GM18520 (cell line): ENCODE data around the gene NCAPH2.
A peak's percentile ranks its signal among the peaks of the same experiment; 100 is the strongest.

Experiments used
- ATAC-seq: cut with Tn5 transposase; IDR thresholded peaks from one replicate; pipeline ENCODE4 v1.9.1; 2021; ENCODE audit not compliant: unreplicated experiment

Gene NCAPH2

DNA sequence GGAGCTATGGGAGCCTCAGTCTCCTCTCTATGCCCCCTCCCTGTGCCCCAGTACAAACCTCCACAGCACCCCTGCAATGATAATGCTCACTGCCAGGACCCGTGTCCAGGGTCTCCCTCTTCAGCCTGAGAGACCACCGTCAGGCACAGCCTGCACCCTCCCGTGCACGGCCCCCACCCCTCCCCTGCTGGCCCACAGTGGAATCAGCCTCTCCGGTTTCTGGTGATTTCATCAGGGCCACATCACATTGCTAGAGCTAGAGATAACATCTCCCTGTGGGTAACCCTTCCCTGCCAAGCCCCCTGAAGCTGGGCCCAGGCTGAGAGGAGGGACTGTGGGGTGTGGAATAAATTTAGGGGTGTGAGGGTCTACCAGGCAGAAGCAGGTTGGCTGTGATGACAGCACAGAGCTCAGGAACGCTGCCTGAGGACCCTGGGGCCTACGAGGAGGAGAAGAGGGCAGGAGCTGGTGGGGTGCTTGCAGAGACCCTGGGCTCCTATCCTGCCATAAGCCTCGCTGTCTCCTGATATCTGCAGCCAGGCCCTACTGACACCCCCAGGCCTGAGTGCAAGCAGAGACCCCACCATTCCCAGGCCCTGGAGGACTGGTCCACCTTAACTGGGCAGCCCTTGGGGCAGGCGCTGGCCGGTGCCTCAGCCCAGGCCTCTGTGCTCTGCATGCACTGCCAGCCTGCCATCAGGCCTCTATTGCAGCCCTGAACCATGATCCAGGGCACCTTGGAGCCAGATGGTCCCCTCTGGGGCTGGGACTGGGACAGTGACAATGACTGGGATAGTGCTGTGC, 37.7 kb downstream of the NCAPH2 start, which contains the start of gene KLHDC7B:
KLHDC7B (plus strand) TSS at position 378 of the 804 bp plus-strand sequence; CDS start at position 723, 345 bp downstream.
- no peak for ATAC-seq

DNA sequence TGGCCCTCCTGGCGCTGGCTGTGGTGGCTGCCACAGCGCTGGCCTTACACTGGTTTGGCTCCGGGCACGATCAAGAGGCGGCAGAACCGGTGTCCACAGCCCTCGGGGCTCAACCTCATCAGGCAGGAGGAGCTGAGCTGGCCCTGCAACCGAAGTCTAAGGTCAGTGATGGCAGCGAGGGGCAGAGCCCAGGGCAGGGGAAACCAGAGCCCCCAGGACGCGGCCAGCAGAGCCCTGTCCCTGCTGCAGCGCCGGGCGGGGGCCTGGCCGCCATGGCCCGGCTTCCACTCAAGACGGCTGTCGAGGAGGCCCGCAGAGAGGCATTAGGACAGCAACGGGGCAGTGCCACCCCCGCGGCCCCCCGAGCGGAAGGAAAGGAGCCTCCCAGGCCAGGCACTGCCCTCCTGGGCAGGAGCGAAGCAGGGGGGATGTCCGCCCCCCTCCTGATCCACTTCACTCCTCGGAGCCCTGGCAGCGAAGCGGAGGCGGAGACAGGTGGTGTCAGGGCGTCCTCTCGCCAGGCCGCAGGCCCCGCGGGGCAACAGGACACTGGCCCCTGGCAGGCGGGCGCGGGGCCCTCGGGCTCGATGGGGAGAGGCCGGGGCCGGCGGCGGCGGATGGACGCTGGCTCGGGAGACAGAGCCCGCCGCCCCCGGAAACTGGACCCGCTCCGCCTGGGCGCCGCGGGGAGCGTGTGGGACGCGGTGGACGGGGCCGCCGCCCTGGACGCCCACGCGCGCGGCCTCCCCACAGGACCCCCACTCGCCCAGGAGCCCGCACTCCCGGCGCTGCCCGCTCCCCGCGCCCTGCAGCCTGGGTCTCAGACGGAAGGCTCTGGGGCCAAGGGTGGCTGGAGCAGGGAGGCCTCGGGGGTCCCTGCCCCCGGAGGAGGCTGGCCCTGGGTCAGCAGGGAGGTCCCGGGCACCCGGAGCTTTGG, 38.6 kb downstream of the NCAPH2 start:
- no peak for ATAC-seq

DNA sequence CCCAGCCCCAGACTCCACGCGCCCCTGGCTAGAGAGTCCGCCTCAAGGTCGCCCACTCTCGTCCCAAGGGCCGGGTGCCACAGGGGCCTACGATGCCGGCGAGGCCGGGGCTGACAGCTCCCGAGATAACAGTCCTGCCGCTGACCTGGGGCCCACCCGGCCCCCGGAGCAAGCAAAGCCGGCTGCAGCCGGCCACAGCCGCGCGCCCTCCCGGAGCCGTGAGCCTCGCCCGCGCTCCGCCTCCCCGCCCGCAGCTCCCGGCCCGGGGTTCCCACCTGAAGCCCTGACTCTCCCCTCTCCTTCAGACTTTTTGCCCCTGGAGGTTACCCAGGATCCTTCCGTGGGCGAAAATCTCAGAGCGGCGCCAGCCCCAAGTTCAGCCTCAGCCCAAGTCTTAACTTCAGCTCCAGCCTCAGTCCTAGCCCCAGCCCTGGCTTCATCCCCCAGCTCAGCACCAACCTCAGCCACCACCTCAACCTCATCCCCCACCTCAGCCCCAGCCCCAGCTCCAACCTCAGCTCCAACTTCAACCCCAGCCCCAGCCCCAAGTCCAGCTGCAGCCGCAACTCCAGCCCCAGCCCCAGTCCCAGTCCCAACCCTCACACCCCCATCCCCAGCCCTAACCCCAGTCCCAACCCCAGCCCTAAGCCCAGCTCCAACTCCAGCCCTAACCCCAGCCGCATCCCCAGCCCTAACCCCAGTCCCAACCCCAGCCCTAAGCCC, 39.4 kb downstream of the NCAPH2 start:
- ATAC-seq: no peak

DNA sequence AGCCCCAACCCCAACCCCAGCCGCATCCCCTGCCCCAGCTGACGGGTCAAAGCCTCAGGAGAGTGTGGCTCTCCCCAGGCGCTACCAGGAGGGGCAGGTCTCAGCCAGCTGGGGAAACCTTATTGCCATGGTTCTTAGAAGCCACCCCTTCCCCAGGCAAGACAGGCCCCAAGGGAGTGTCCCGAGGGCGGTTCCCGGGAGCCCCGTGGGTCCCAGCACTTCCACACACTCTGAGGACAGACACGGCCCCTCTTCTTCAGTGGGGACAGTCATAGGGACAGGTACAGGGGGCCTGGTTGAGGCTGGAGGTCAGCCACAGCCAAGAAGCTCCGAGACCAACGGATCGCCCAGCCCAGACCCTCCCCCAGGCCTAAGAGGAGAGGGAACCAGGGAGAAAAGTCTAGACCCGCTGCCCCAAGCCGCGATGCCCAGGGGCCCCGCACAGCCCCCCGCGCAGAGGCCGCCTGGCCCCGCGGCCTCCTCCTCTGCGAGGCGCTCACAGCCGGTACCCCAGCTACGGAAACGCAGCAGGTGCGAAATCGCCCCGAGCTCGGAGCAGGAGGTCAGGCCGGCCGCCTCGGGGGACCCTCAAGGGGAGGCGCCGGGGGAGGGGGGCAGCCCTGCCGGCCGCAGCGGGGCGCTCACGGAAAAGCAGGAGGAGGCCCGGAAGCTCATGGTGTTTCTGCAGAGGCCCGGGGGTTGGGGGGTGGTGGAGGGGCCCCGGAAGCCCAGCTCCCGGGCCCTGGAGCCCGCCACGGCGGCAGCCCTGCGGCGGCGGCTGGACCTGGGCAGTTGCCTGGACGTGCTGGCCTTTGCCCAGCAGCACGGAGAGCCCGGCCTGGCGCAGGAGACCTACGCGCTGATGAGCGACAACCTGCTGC, 40.3 kb downstream of the NCAPH2 start:
- no peak for ATAC-seq

DNA sequence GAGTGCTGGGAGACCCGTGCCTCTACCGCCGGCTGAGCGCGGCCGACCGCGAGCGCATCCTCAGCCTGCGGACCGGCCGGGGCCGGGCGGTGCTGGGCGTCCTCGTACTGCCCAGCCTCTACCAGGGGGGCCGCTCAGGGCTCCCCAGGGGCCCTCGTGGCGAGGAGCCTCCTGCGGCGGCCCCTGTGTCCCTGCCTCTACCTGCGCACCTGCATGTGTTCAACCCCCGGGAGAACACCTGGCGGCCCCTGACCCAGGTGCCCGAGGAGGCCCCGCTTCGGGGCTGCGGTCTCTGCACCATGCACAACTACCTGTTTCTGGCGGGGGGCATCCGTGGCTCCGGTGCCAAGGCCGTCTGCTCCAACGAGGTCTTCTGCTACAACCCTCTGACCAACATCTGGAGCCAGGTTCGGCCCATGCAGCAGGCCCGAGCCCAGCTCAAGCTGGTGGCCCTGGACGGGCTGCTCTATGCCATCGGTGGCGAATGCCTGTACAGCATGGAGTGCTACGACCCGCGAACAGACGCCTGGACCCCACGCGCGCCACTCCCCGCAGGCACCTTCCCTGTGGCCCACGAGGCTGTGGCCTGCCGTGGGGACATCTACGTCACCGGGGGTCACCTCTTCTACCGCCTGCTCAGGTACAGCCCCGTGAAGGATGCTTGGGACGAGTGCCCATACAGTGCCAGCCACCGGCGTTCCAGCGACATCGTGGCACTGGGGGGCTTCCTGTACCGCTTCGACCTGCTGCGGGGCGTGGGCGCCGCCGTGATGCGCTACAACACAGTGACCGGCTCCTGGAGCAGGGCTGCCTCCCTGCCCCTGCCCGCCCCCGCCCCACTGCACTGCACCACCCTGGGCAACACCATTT, 41.1 kb downstream of the NCAPH2 start:
- no peak for ATAC-seq

DNA sequence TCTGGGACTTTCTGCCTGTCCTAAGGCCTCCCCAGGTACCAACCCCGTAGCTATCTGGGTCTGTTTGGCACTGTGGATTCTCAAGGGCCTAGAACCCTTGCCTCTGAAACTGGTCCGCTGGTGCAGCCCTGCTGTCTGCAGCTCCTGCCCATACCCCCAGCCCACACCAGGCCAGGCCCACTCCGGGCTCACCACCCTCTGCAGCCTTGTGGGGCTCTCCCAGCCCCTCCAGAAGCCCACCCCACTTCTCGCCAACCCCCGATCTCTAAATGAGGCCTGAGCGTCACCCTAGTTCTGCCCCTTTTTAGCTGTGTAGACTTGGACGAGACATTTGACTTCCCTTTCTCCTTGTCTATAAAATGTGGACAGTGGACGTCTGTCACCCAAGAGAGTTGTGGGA, 42.4 kb downstream of the NCAPH2 start:
- no peak for ATAC-seq

DNA sequence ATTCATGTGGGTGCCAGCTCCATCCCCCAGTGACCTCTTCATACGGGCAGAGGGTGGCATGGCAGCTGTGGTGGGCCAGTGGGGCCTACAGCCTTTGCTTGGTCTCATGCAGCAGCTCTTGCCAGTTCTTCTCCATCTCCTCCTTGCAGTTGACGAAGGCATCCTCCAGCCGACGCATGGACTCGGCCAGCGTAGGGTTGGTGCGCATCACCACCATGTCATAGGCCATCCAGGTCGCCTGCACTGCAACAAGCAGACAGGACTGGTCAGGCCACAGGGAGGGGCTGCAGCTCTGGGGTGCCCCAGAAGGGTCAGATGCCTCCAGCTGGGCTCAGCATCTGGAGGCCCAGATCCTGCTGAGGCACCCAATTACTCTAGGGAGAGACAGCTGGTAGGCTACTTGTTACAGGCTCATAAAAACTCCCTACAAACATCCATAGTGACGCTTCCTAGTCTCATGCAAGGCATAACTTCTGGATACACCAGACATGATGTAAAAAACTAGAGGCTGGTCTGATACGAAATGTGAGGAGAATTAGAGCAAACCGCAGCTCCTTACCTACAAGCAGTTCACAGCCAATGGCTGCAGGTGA, 43.2 kb downstream of the NCAPH2 start:
- ATAC-seq: no peak

DNA sequence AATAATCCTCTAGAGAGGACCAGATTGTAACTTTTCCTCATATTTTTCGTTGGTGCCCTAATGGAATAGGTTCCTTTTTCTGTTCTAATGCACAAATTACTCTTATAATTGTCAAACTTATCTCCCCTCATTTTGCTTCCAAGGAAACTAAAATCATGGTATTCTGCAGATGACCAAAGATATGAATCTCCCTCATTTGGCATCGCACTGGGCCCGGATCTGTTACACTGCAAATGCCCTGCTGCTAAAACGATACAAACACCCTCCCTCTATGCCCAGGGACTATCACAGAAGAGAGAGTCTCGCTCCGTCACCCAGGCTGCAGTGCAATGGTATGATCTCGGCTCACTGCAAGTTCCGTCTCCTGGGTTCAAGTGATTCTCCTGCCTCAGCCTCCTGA, 45.3 kb downstream of the NCAPH2 start:
- ATAC-seq: no peak

DNA sequence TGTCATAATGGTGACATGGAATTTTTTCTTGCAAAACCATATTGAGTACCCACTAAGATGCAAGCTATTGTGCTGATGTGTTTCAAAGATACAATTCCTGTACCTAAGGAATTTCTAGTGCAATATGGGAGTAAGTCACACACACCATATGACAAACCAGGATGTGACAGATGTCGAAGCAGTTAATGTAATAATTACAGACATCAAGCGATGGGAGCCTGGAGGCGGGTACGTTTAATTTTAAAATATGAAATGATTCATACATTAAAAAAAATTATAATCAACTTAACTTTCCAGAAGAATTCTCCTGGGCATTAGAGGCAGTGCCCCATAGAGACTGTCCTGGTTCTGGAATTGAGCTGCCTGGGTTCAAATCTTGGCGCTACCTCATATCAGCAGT, 48.7 kb downstream of the NCAPH2 start:
- ATAC-seq: no peak

DNA sequence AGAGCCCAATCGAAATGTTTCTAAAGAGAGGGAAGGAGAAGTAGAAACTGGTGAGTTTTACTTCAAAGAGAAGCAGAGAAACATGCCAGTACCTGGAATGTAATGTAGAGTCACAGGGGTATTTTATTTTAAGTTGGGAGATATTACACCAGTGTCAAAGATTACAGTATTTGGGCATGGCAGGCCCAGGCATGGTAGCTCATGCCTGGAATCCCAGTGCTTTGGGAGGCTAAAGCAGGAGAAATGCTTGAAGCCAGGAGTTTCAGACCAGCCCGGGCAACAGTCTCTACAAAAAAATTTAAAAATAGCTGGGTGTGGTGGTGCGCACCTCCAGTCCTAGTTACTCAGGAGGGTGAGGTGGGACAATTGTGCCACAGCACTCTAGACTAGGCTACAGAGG, 52.0 kb downstream of the NCAPH2 start:
- ATAC-seq: no peak

DNA sequence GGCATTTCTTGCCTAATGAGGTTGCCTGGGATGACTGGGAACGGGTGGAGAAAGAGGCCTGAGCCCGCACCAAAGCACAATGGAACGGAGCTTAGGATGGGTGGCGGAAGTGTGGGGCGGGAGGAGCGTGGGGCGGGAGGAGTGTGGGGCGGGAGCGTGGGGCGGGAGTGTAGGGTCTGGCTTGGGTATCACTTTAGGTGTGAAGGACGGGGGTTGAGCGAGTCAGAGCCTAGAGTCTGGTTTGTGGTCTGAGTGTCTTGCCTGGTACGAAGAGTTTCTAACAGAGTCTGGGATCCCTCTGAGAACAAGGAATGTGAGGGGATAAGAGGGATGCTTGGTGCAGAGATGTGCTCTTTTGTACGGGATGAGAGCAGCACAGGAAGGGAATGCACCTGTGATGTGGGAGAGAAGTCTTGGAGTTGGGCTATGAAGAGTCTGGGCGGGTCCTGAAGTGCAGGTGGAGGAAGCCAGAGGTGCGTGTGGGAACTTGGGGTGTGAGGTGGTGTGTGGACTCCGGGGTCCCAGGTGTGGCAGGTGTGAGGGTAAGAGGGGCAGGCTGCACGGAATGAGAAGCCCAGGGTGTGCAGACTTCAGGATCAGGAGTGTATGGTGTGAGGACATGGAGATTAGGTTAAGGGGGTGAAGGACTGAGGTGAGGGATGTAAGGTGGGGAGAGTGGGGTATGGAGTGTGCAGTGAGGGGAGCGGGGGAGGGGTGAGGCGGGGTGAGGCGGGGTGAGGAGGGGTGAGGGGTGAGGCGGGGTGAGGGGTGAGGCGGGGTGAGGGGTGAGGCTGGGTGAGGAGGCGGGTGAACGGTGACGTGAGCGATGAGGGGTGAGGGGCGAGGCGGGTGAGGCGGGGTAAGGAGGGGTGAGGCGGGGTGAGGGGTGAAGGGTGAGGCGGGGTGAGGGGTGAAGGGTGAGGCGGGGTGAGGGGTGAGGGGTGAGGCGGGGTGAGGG, 53.7 kb downstream of the NCAPH2 start:
- no peak for ATAC-seq

DNA sequence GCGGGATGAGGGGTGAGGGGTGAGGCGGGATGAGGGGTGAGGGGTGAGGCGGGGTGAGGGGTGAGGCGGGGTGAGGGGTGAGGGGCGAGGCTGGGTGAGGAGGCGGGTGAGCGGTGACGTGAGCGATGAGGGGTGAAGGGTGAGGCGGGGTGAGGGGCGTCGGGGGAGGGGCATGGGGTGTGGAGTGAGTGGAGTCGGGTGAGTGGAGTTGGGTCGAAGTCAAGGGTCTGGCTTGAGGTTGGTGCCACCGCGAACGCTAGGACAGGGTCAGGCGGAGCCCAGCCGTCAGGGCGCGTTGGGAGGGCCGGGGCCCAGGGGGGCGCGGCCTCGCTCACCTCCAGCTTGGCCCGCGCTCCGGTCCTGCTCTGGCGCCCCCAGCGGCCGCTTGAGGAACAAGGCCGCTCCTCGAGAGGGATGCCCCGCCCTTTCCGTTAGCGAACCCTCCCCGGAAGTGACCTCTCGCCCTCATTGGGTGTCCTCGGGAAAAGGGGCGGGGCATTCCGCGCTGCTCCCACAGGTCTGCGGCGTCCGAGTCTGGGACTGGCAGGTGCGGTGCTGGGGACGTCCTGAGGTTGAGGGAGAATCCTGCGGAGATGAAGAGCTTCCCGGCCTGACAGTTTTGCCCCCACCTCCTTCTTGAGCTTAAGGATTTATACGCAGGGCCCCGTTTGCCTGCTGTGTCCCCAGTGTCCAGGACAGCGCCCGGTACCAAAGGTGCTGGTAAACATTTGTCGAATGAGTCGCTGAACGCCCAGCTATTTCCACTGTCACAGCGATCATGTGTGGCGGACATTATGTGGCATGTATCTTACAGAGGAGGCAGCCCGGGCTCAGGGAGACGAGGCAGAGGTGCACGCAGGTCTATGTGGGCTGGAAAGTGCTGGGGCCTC, 54.7 kb downstream of the NCAPH2 start, which contains the start of gene SYCE3:
SYCE3 (minus strand) TSS at position 397 of the 890 bp plus-strand sequence. CDS start 6,514 bp downstream, outside the sequence.
- ATAC-seq: peak; percentile 72

DNA sequence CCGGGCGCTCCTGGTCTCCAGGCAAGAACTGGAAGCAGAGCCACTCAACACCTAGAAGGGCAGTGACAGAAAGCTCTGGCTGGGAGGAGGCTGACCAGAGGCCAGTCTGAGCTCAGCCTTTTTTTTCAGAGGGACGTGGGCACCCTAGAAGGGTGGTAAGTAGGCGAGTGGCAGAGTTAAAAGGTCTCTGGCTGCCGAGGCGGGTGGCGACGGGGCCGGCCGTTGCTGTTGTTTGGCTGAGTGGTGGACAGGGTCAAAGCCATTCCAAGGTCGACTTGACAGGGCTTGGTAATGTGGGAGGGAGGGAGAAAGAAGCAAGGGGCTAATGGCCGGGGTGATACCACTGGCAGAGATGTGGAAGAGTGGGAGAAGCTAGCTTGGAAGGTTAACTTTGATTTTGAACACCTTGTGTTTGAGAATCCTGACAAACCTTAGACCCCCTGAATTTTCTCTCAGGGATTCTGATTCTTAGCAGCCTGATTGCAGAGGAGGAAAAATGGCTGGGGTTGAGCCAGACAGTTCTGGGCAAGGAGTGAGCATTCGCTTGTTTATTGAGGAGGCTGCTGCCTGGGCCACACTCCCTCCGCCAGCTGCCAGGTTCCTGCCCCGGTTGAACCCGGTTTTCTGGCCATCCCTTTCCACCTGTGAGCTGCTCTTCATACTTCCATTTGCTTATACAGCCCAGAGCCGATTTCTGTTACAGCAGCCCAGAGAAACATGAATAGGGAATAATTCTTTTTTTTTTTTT, 55.6 kb downstream of the NCAPH2 start:
- no peak for ATAC-seq

DNA sequence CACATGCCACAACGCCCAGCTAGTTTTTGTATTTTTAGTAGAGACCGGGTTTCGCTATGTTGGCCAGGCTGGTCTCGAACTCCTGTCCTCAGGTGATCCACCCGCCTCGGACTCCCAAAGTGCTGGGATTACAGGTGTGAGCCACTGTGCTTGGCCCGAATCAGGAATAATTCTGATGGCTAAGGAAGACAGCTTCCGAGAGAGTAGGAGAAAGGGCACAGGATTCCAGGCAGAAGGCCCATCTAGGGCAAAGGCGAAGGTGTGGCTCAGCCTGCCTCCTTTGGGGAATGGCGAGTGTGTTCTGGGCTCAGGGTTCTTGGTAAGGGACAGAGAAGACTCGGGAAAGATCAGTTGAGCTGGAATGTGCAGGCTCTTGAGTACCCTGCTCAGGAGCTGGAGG, 56.3 kb downstream of the NCAPH2 start:
- ATAC-seq: no peak

DNA sequence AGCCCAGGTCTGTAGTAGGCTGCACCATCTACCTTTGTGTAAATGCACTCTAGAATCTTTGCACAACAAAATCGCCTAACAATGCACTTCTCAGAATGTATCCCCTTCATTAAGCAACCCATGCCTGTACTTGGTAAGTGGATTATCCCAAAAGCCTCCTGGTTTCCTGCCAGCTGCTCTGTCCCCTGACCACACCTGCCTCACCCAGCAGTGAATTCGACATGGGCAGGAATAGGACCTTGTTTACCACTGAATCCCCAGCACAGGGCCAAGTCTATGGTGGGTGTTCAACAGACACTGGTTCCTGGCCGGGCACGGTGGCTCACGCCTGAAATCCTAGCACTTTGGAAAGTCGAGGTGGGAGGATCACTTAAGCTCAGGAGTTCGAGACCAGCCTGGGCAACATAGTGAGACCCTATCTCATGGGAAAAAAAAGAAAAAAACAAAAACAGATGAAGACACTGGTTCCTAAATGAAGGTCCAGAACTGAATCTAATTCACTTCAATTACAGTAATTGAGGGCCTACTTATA, 59.8 kb downstream of the NCAPH2 start:
- no peak for ATAC-seq

DNA sequence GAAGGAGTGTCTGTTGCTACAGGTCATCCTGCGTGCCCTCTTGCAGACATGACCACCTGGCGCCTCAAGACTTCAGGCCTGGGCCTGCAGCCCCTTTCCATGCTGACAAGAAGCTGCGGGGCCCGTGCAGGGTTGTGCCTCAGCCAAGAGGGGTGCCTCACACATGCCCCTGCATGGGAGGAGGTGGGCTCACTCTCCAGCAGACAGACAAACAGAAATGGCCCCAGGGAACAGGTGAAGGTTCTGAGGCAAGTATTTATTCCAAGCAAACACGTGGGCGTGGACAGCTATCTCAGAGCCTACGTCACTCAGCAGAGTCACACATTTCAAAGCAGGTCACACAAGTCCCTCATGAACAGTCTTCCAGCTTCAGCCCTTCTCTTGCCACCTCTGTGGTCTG, 60.6 kb downstream of the NCAPH2 start:
- no peak for ATAC-seq
